ENCODE results near the gene STMP1.

GRCh38 chr7:135672560-135673359 is 10.4 kb downstream of the STMP1 start:
- no peak for TF ChIP-seq HDAC6 (IDR thresholded peaks at IDR 0.05; ENCODE audit: low read depth, low read length)
- TF ChIP-seq, protein P1, sequence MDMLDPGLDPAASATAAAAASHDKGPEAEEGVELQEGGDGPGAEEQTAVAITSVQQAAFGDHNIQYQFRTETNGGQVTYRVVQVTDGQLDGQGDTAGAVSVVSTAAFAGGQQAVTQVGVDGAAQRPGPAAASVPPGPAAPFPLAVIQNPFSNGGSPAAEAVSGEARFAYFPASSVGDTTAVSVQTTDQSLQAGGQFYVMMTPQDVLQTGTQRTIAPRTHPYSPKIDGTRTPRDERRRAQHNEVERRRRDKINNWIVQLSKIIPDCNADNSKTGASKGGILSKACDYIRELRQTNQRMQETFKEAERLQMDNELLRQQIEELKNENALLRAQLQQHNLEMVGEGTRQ (IDR thresholded peaks at IDR 0.05; ENCODE audit: low read depth, low read length) = no peak
- TF ChIP-seq, protein P1 (CRISPR knock-in tag; IDR thresholded peaks at IDR 0.05; ENCODE audit: borderline replicate concordance) = no peak
- TF ChIP-seq TOE1 (CRISPR knock-in tag; IDR thresholded peaks at IDR 0.05) = no peak
- no peak for TF ChIP-seq POLR2AphosphoS5 (IDR thresholded peaks at IDR 0.05; ENCODE audit: low read depth, low read length)
- TF ChIP-seq ZBTB7A (CRISPR knock-in tag; IDR thresholded peaks at IDR 0.05) = no peak
- TF ChIP-seq, protein P2, sequence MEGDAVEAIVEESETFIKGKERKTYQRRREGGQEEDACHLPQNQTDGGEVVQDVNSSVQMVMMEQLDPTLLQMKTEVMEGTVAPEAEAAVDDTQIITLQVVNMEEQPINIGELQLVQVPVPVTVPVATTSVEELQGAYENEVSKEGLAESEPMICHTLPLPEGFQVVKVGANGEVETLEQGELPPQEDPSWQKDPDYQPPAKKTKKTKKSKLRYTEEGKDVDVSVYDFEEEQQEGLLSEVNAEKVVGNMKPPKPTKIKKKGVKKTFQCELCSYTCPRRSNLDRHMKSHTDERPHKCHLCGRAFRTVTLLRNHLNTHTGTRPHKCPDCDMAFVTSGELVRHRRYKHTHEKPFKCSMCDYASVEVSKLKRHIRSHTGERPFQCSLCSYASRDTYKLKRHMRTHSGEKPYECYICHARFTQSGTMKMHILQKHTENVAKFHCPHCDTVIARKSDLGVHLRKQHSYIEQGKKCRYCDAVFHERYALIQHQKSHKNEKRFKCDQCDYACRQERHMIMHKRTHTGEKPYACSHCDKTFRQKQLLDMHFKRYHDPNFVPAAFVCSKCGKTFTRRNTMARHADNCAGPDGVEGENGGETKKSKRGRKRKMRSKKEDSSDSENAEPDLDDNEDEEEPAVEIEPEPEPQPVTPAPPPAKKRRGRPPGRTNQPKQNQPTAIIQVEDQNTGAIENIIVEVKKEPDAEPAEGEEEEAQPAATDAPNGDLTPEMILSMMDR (CRISPR knock-in tag; IDR thresholded peaks at IDR 0.05) = peak; percentile 71
- no peak for TF ChIP-seq ZNF24 (IDR thresholded peaks at IDR 0.05)
- TF ChIP-seq TCF7 (IDR thresholded peaks at IDR 0.05; ENCODE audit: low read depth) = no peak
- TF ChIP-seq ZFP36 (IDR thresholded peaks at IDR 0.05; ENCODE audit: borderline replicate concordance, low read depth, low read length, partially characterized antibody) = no peak
- TF ChIP-seq ZNF772 (CRISPR knock-in tag; IDR thresholded peaks at IDR 0.05) = no peak
- TF ChIP-seq TFE3 (CRISPR knock-in tag; IDR thresholded peaks at IDR 0.05) = no peak
- TF ChIP-seq POLR2A (IDR thresholded peaks at IDR 0.05; ENCODE audit: insufficient read depth in 1 of 2, low read depth in 2 of 2, low read length in 2 of 2) = no peak

Measured in HepG2 (cell line).